GM21825 (cell line): Measurements from ENCODE around the gene HOXC5.
A peak's percentile ranks its signal among the peaks of the same experiment; 100 is the strongest.

Source experiments
- ATAC-seq: cut with Tn5 transposase; IDR thresholded peaks from one replicate; pipeline ENCODE4 v1.9.1; 2021; ENCODE audit warnings: mild to moderate bottlenecking, moderate library complexity; ENCODE audit not compliant: unreplicated experiment

The HOXC5 gene

GRCh38 chr12:53995378-53996239 is 37.2 kb upstream of the HOXC5 start:
- ATAC-seq, result no peak

- ATAC-seq, result no peak
Observed at GRCh38 chr12:53996240-53997203, 36.3 kb upstream of the HOXC5 start.

GRCh38 chr12:53997204-53998109 is 35.4 kb upstream of the HOXC5 start:
- ATAC-seq, result no peak

- no peak for ATAC-seq
Observed at GRCh38 chr12:53998110-53998899, 34.5 kb upstream of the HOXC5 start.

- no peak for ATAC-seq
Observed at GRCh38 chr12:53998900-53999236, 34.0 kb upstream of the HOXC5 start.

- ATAC-seq, result no peak
Observed at GRCh38 chr12:53999559-54000115, 33.2 kb upstream of the HOXC5 start.

GRCh38 chr12:54000116-54001114 is 32.4 kb upstream of the HOXC5 start, which contains the start of gene HOXC9:
Gene HOXC9, plus strand, starts transcription at chr12:54000161. Its CDS starts 28 bp downstream, at chr12:54000189.
- no peak for ATAC-seq

GRCh38 chr12:54001283-54002187 is 31.3 kb upstream of the HOXC5 start:
- no peak for ATAC-seq

GRCh38 chr12:54002278-54002914 is 30.5 kb upstream of the HOXC5 start:
- no peak for ATAC-seq

- no peak for ATAC-seq
Observed at GRCh38 chr12:54002915-54003389, 29.9 kb upstream of the HOXC5 start.

GRCh38 chr12:54003625-54004024 is 29.2 kb upstream of the HOXC5 start:
- ATAC-seq, result no peak

GRCh38 chr12:54004063-54004840 is 28.6 kb upstream of the HOXC5 start:
- ATAC-seq, result no peak

- ATAC-seq, result no peak
Observed at GRCh38 chr12:54004841-54005530, 27.9 kb upstream of the HOXC5 start.

- ATAC-seq, result no peak
Observed at GRCh38 chr12:54005531-54005852, 27.4 kb upstream of the HOXC5 start.

- peak; percentile 76 for ATAC-seq
Observed at GRCh38 chr12:54005853-54006558, 26.8 kb upstream of the HOXC5 start.
